K562 (cell line): ENCODE results near the gene DEDD2. TPM values are rescaled to one million over a fixed set of nuclear protein-coding genes. Genes with fewer than 3 reads are reported as not detected.

Experiments used
- DPF2 ChIP-seq: fragments of 450-650 bp; IDR thresholded peaks from 2 replicates; pipeline ENCODE4 v1.6.1; 2016
- FOXA3 ChIP-seq, 2 experiments: fragments of 450-650 bp in 1 of 2; sonication (generic) in 1 of 2; formaldehyde crosslinking; IDR thresholded peaks in 1 of 2; conservative IDR thresholded peaks in 1 of 2; 2 replicates each; pipeline versions ENCODE4 v1.4.0 to v1.8.0; 2020 to 2022; ENCODE audit warnings: mild to moderate bottlenecking in 2 of 2, missing genetic modification reagents in 1 of 2
- HNRNPK ChIP-seq: fragments of 200-400 bp; formaldehyde crosslinking; IDR thresholded peaks from one replicate; pipeline ENCODE4 v1.6.1; 2018; ENCODE audit warnings: mild to moderate bottlenecking, low read depth, low read length; ENCODE audit not compliant: poor library complexity, severe bottlenecking
- KAT2B ChIP-seq: IDR thresholded peaks from one replicate; pipeline ENCODE4 v1.6.1; 2012; ENCODE audit warnings: low read depth, mild to moderate bottlenecking, control low read depth, inconsistent platforms, low read length, moderate library complexity
- MAZ ChIP-seq, 2 experiments: fragments of 450-650 bp in 1 of 2; sonication (generic) in 1 of 2; formaldehyde crosslinking; IDR thresholded peaks in 1 of 2; conservative IDR thresholded peaks in 1 of 2; 2 replicates each; pipeline versions ENCODE4 v1.4.0 to v1.5.0; 2020; ENCODE audit warnings: mild to moderate bottlenecking in 1 of 2, missing genetic modification reagents in 1 of 2
- NCOA2 ChIP-seq, 2 experiments: fragments of 450-650 bp; IDR thresholded peaks; 2 replicates each; pipeline ENCODE4 v1.6.1; 2018; ENCODE audit warnings: mild to moderate bottlenecking in 2 of 2, moderate library complexity in 1 of 2; ENCODE audit not compliant: partially characterized antibody in 2 of 2
- NRF1 ChIP-seq, 2 experiments: fragments of 450-650 bp; IDR thresholded peaks in 1 of 2; conservative IDR thresholded peaks in 1 of 2; 2 replicates each; pipeline ENCODE4 v1.6.1; 2014; ENCODE audit warnings: mild to moderate bottlenecking in 2 of 2
- PTTG1 ChIP-seq: fragments of 450-650 bp; IDR thresholded peaks from 2 replicates; pipeline ENCODE4 v1.6.1; 2016; ENCODE audit warnings: low read depth, mild to moderate bottlenecking, missing genetic modification characterization, missing compliant biosample characterization
- RBM15 ChIP-seq: fragments of 200-400 bp; formaldehyde crosslinking; IDR thresholded peaks from 2 replicates; pipeline ENCODE4 v1.6.1; 2018; ENCODE audit warnings: mild to moderate bottlenecking, low read length, moderate library complexity; ENCODE audit not compliant: insufficient read depth
- RBM17 ChIP-seq: fragments of 200-400 bp; formaldehyde crosslinking; IDR thresholded peaks from 2 replicates; pipeline ENCODE4 v1.6.1; 2017; ENCODE audit warnings: low read depth, mild to moderate bottlenecking, low read length, borderline replicate concordance
- RFX7 ChIP-seq: fragments of 250-450 bp; sonication (Bioruptor Pico); IDR thresholded peaks from 2 replicates; pipeline ENCODE4 v1.5.1; 2021; ENCODE audit warnings: mild to moderate bottlenecking
- SP2 ChIP-seq: IDR thresholded peaks from 2 replicates; pipeline ENCODE4 v1.6.1; 2011; ENCODE audit warnings: mild to moderate bottlenecking, low read depth, low read length, moderate library complexity; ENCODE audit not compliant: poor library complexity, severe bottlenecking; ENCODE audit errors: extremely low read depth
- STAT5B ChIP-seq: fragments of 250-450 bp; sonication (Bioruptor Pico); IDR thresholded peaks from 2 replicates; pipeline ENCODE4 v1.8.0; 2021; ENCODE audit warnings: mild to moderate bottlenecking, inconsistent platforms
- WHSC1 ChIP-seq: IDR thresholded peaks from one replicate; pipeline ENCODE4 v1.6.1; 2012; ENCODE audit warnings: low read length, control low read depth, inconsistent platforms
- ZFP30 ChIP-seq: fragments of 250-450 bp; sonication (Bioruptor Pico); IDR thresholded peaks from 2 replicates; pipeline ENCODE4 v1.8.0; 2022; ENCODE audit warnings: moderate library complexity, mild to moderate bottlenecking, inconsistent platforms, borderline replicate concordance
- ZNF165 ChIP-seq: fragments of 250-450 bp; sonication (Bioruptor Pico); IDR thresholded peaks from 2 replicates; pipeline ENCODE4 v1.4.0; 2020; ENCODE audit warnings: borderline replicate concordance
- ZNF584 ChIP-seq: fragments of 200-800 bp; sonication (Bioruptor generic); IDR thresholded peaks from 2 replicates; pipeline ENCODE4 v1.6.1; 2016; ENCODE audit warnings: low read depth, mild to moderate bottlenecking, missing genetic modification characterization, missing compliant biosample characterization
- ZNF668 ChIP-seq: fragments of 250-450 bp; sonication (Bioruptor Pico); IDR thresholded peaks from 2 replicates; pipeline ENCODE4 v1.8.0; 2022; ENCODE audit warnings: mild to moderate bottlenecking, inconsistent platforms
- polyA plus RNA-seq, 8 experiments: library from polyadenylated mRNA; depleted of rRNA in 4 of 8; stranded (reverse) in 5 of 8; unstranded in 3 of 8; fragments of >200 nt; fragmentation: Nextera tagmentation in 2 of 8; fragmentation: Illumina TruSeq in 1 of 8; extraction: Ambion mirVana in 2 of 8; extraction: Trizol in 1 of 8; gene quantifications; 2 replicates each; pipeline versions ENCODE4 v1.2.1 to v1.2.3, GENCODE V29; 2011 to 2014; ENCODE audit warnings: inconsistent platforms in 1 of 8, missing spikeins in 1 of 8
- total RNA-seq, 7 experiments: library from RNA; depleted of rRNA in 6 of 7; stranded (reverse); fragments of >200 nt in 6 of 7; fragmentation: Illumina TruSeq in 2 of 7; extraction: Trizol in 2 of 7; gene quantifications; 2 replicates each; pipeline versions ENCODE4 v1.2.1 to v1.2.3, GENCODE V29; 2011 to 2021; ENCODE audit warnings: low replicate concordance in 1 of 7
- TF ChIP-seq, protein P1 (sequence below): fragments of 200-800 bp; sonication (Bioruptor generic); IDR thresholded peaks from 2 replicates; pipeline ENCODE4 v1.6.1; 2017; ENCODE audit warnings: missing genetic modification characterization, missing compliant biosample characterization
- TF ChIP-seq, protein P2 (sequence below): fragments of 150-350 bp; conservative IDR thresholded peaks from 2 replicates; pipeline ENCODE4 v1.6.1; 2014; ENCODE audit warnings: low read length
- TF ChIP-seq, protein P3 (sequence below): fragments of 450-650 bp; IDR thresholded peaks from 2 replicates; pipeline ENCODE4 v1.7.1; 2018; ENCODE audit warnings: mild to moderate bottlenecking, low read depth; ENCODE audit not compliant: partially characterized antibody

The DEDD2 gene
- total and polyA plus RNA-seq, 9 of the 15 experiments (the other 6 are each of a cell fraction or from before 2014, with no cell fraction given), result 4.3 to 43.0 (median 29.2) TPM

DNA sequence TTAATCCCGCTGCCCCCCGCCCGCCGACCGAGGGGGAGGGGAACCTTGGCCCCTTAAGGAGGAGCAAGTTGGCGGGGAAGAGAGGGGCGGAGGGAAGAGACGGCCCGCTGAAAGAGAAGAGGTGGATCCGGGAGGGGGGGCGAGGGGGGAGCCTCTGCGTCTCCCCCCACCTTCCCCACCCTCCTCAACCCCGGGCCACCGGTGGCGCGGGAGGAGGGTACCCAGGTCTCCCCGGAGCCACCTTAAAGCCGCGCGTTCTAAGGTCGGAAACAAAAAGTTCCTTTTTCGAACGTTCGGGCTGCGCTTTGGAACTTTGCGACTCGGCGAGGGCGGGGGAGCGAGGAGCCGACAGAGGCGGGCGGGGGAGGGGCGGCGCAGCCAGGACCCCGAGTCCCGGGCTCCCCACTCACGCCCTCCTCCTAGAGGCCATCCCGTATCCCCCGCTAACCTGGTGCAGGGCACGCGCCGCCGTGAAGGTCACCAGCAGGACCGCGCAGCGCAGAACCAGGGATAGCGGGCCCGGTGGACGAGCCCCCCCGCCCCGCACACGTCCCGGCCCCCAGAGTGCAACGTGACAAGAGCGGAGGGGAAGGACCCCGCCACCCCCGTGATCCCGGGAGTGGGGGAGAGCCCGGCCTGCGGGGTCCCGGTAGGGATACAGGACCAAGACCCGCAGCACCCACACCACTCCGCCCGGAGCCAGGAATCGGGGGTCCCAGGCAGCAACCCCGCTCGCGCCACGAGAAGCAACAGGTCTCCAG lies 36.8 kb upstream of the DEDD2 start (continued):
- TF ChIP-seq RBM15 (no peak), NCOA2 (IDR thresholded peaks at IDR 0.05; ENCODE audit: partially characterized antibody in 2 of 2) (no peak), DPF2 (no peak; the same call in 1 of the 2 replicates), ZNF165 (CRISPR knock-in tag) (no peak), KAT2B (no peak), RFX7 (CRISPR knock-in tag) (no peak), HNRNPK (no peak), RBM17 (no peak), ZFP30 (no peak), FOXA3 (CRISPR knock-in tag; conservative IDR thresholded peaks at IDR 0.05 in 1 of 2, IDR thresholded peaks at IDR 0.05 in 1 of 2) (no peak), ZNF668 (CRISPR knock-in tag) (no peak), PTTG1 (tag) (no peak), SP2 (no peak), NRF1 (conservative IDR thresholded peaks at IDR 0.05 in 1 of 2, IDR thresholded peaks at IDR 0.05 in 1 of 2) (no peak; a peak in 1 of 4 replicates), STAT5B (CRISPR knock-in tag) (no peak), ZNF584 (CRISPR knock-in tag) (no peak), MAZ (CRISPR knock-in tag; conservative IDR thresholded peaks at IDR 0.05 in 1 of 2, IDR thresholded peaks at IDR 0.05 in 1 of 2) (peak; percentile 76 to 89), WHSC1 (no peak)
- TF ChIP-seq, protein P1, sequence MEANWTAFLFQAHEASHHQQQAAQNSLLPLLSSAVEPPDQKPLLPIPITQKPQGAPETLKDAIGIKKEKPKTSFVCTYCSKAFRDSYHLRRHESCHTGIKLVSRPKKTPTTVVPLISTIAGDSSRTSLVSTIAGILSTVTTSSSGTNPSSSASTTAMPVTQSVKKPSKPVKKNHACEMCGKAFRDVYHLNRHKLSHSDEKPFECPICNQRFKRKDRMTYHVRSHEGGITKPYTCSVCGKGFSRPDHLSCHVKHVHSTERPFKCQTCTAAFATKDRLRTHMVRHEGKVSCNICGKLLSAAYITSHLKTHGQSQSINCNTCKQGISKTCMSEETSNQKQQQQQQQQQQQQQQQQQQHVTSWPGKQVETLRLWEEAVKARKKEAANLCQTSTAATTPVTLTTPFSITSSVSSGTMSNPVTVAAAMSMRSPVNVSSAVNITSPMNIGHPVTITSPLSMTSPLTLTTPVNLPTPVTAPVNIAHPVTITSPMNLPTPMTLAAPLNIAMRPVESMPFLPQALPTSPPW, result peak; percentile 96
- TF ChIP-seq, protein P2, sequence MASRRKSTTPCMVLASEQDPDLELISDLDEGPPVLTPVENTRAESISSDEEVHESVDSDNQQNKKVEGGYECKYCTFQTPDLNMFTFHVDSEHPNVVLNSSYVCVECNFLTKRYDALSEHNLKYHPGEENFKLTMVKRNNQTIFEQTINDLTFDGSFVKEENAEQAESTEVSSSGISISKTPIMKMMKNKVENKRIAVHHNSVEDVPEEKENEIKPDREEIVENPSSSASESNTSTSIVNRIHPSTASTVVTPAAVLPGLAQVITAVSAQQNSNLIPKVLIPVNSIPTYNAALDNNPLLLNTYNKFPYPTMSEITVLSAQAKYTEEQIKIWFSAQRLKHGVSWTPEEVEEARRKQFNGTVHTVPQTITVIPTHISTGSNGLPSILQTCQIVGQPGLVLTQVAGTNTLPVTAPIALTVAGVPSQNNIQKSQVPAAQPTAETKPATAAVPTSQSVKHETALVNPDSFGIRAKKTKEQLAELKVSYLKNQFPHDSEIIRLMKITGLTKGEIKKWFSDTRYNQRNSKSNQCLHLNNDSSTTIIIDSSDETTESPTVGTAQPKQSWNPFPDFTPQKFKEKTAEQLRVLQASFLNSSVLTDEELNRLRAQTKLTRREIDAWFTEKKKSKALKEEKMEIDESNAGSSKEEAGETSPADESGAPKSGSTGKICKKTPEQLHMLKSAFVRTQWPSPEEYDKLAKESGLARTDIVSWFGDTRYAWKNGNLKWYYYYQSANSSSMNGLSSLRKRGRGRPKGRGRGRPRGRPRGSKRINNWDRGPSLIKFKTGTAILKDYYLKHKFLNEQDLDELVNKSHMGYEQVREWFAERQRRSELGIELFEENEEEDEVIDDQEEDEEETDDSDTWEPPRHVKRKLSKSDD, result no peak
- TF ChIP-seq, protein P3, sequence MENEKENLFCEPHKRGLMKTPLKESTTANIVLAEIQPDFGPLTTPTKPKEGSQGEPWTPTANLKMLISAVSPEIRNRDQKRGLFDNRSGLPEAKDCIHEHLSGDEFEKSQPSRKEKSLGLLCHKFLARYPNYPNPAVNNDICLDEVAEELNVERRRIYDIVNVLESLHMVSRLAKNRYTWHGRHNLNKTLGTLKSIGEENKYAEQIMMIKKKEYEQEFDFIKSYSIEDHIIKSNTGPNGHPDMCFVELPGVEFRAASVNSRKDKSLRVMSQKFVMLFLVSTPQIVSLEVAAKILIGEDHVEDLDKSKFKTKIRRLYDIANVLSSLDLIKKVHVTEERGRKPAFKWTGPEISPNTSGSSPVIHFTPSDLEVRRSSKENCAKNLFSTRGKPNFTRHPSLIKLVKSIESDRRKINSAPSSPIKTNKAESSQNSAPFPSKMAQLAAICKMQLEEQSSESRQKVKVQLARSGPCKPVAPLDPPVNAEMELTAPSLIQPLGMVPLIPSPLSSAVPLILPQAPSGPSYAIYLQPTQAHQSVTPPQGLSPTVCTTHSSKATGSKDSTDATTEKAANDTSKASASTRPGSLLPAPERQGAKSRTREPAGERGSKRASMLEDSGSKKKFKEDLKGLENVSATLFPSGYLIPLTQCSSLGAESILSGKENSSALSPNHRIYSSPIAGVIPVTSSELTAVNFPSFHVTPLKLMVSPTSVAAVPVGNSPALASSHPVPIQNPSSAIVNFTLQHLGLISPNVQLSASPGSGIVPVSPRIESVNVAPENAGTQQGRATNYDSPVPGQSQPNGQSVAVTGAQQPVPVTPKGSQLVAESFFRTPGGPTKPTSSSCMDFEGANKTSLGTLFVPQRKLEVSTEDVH, result no peak
